Activated CD4-positive, alpha-beta T cell treated with anti-CD3 and anti-CD28 coated beads for 36 hours (primary cell): ENCODE data around the gene RBM15B. TPM values are rescaled to one million over a fixed set of nuclear protein-coding genes. Genes with fewer than 3 reads are reported as not detected.
A peak's percentile ranks its signal among the peaks of the same experiment; 100 is the strongest.
"Not testable (repeated sequence)": the region's sequence is repeated elsewhere in the genome, so short reads cannot be mapped to it uniquely, and the experiment has no call there.

Experiments used
- ATAC-seq: fragments of 200-7000 bp; cut with Tn5 transposase; one replicate; pipeline ENCODE4 v1.10.0; 2021; ENCODE audit warnings: mild to moderate bottlenecking, moderate library complexity
- CTCF ChIA-PET: fragments of 350-600 bp; sonication (Branson Sonifier 250); formaldehyde crosslinking; loops from one replicate; lab custom pipeline; 2021; ENCODE audit warnings: antibody characterized with exemption; lab: Charles Lee
- POLR2A ChIA-PET: fragments of 350-600 bp; sonication (Branson Sonifier 250); formaldehyde crosslinking; loops from one replicate; lab custom pipeline; 2021; ENCODE audit warnings: antibody characterized with exemption, inconsistent platforms; lab: Charles Lee
- DNase-seq: peaks from one replicate; pipeline ENCODE4 v3.0.0-alpha.2; 2020
- H3K27ac Mint-ChIP-seq: one replicate; pipeline ENCODE4 v1.8.0; 2021; ENCODE audit warnings: mixed read lengths
- H3K27me3 Mint-ChIP-seq: one replicate; pipeline ENCODE4 v1.8.0; 2021; ENCODE audit warnings: mixed read lengths
- H3K36me3 Mint-ChIP-seq: one replicate; pipeline ENCODE4 v1.8.0; 2021; ENCODE audit warnings: low read depth, mixed read lengths
- H3K4me1 Mint-ChIP-seq: one replicate; pipeline ENCODE4 v1.8.0; 2021; ENCODE audit warnings: mixed read lengths
- H3K4me3 Mint-ChIP-seq: one replicate; pipeline ENCODE4 v1.8.0; 2021; ENCODE audit warnings: mild to moderate bottlenecking, moderate library complexity, mixed read lengths
- H3K9me3 Mint-ChIP-seq: one replicate; pipeline ENCODE4 v1.8.0; 2021; ENCODE audit warnings: low read depth, mixed read lengths
- intact Hi-C, 2 experiments: fragments of 100-400 bp; cut with DNase I in 1 of 2; cut with micrococcal nuclease in 1 of 2; formaldehyde crosslinking; loops; one replicate each; pipeline versions ENCODE4 v1.14.2 to v1.15.1; 2022 to 2024; cut with DNase I, micrococcal nuclease
- total RNA-seq, 2 experiments: library from RNA; stranded (reverse); gene quantifications; one replicate each; pipeline ENCODE4 v1.2.3, GENCODE V29; 2021

Gene RBM15B
- total RNA-seq, 2 experiments from 2014 or later = 20.9 to 21.5 TPM

DNA sequence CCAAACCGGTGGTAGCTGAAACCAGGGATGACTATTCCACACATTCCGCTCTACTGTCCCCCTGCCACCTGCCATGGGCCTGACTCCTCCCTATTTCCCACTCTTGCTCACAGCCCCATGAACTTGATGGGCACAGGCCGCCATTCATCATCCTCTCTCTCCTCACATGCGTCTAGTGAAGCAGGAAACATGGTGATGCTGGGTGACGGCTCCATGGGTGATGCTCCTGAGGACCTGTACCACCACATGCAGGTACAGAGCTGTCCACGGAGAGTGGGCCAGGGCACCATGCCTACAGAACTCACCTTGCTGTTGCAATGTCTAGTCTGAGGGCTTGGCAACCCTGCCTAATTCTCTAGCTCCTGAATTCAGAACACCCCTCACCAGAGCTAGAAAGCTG is 29.3 kb upstream of the RBM15B start:
- ATAC-seq (no peak), DNase-seq (no peak)
- Mint-ChIP-seq H3K27ac (no peak overlapping the region), H3K4me3 (no peak overlapping the region), H3K36me3 (no peaks in the 10 kb centered on the region), H3K4me1 (no peaks in the 10 kb centered on the region), H3K27me3 (peaks cover 2% of the 10 kb centered on the region), H3K9me3 (no peaks in the 10 kb centered on the region)
- intact Hi-C loops = no loop called here
- POLR2A ChIA-PET = no interaction called here
- CTCF ChIA-PET = interaction anchor here (0.6 to 0.7 kb wide), 2 partner anchors 13 to 344 kb away, joined by 3 read pairs; no protein-coding TSS in a partner anchor

DNA sequence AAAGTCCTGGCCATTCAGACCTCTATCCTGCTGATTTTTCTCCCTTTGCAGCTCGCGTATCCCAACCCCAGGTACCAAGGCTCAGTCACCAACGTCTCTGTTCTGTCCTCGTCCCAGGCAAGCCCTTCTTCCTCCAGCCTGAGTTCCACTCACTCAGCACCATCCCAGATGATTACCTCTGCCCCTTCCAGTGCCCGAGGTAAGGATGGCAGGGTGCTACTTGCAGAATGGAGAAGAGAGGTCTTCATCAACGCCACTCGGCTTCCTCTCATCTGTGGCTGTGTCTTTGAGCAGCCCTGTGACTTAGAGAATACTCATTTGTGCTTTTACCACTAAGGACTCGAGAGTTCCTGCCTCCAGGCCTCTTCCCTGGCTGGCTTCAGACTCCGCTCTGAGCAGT is 28.6 kb upstream of the RBM15B start:
- Mint-ChIP-seq H3K4me3 (no peak overlapping the region), H3K4me1 (no peaks in the 10 kb centered on the region), H3K36me3 (no peaks in the 10 kb centered on the region), H3K27me3 (peaks cover 7% of the 10 kb centered on the region), H3K9me3 (no peaks in the 10 kb centered on the region), H3K27ac (no peak overlapping the region)
- ChIA-PET CTCF (no interaction called here), POLR2A (no interaction called here)
- intact Hi-C loops = no loop called here
- no peak for DNase-seq
- ATAC-seq = no peak

DNA sequence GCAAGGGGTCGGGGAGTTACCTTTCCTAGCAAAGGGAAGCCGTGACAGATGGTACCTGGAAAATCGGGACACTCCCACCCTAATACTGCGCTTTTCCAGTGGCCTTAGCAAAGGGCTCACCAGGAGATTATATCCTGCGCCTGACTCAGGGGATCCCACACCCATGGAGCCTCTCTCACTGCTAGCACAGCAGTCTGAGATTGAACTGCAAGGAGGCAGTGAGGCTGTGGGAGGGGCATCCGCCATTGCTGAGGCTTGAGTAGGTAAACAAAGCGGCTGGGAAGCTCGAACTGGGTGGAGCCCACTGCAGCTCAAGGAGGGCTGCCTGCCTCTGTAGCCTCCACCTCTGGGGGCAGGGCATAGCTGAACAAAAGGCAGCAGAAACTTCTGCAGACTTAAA is 22.8 kb upstream of the RBM15B start:
- POLR2A ChIA-PET, H3K9me3 Mint-ChIP-seq, intact Hi-C loops, H3K36me3 Mint-ChIP-seq, H3K27me3 Mint-ChIP-seq, H3K27ac Mint-ChIP-seq, DNase-seq, H3K4me3 Mint-ChIP-seq, H3K4me1 Mint-ChIP-seq, ATAC-seq: not testable (repeated sequence)
- CTCF ChIA-PET = interaction anchor here (0.6 to 1.2 kb wide), 3 partner anchors 9 to 283 kb away, joined by 3 to 4 read pairs (median 4); no protein-coding TSS in a partner anchor

DNA sequence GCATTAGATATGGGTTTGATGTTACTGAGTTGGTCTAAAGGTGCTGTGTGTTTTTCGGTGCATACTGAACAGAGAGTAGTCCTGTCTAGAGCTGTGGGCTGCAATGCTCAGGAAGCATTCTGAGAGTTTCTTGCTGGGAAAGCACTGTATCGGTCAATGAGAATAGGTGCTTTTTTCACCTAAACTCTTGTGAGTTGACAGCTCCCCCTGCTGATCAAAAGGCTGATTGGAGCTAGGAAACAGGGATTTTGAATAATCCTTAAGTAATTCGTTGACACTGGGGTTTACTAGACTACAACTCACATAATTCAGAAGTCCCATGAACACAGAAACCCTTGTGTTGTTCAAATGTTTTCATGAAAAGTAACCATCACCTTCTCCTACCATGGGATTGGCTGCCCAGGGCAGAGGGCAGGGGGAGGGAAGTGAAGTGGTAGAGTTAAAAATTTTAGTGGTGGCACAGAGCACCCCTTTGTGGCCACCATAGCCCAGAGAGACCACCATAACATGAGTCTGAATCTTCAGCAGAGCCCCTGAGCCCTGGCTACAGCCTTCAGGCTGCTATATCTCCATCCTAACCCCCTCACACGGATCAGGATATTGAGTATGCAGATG is 19.0 kb upstream of the RBM15B start:
- CTCF ChIA-PET = interaction anchor here (0.6 to 2.1 kb wide), 21 partner anchors 11 to 905 kb away, joined by 3 to 24 read pairs (median 3); partner anchors contain the start of genes DOCK3, MANF and MAPKAPK3
- peak; percentile 72 for DNase-seq
- intact Hi-C loops = loop anchor here (1.0 to 5.0 kb wide), 4 partner anchors 270 to 756 kb away; no protein-coding TSS in a partner anchor
- Mint-ChIP-seq H3K36me3 (no peaks in the 10 kb centered on the region), H3K4me1 (no peaks in the 10 kb centered on the region), H3K27ac (no peak overlapping the region), H3K9me3 (no peaks in the 10 kb centered on the region), H3K4me3 (no peak overlapping the region), H3K27me3 (peaks cover 3% of the 10 kb centered on the region)
- POLR2A ChIA-PET = interaction anchor here (1.0 kb wide), 2 partner anchors 13 to 400 kb away, joined by 3 to 4 read pairs; partner anchors contain the start of gene MANF
- peak; percentile 74 for ATAC-seq

DNA sequence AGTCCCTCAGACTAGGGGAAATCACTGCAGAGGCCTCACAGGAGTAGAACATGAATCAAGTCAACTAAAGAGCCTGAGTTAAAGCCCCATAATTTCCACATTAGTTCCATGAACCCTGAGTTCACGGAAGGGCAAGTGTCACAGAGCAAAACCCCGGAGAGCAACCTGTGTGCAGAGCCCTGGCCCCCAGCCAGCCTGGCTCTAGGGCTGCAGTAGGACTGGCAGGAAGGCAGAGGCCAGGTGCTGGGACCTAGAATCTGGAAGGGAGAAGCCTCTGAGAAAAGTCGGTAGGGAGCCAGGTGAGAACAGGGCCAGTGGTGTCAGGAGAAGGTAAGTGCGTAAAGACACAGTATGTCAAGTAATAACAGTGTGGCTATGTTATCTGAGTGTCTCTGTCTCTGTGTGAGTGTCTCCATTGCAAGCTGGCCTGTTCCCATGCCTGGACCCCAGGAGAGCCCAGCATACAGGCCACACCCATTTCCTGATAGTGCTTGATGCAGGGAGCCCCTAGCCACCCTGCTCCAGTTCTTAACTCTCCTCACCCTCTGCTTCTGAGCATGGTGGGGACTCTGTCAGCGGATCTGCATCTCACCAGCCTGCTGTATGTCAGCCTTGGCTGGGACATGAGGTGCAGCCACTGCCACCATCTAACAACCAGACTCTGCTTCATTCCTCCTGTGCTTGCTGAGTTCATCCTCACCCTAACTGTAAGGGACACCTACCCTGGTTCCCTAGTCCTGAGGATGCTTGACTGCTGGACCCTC is 17.2 kb upstream of the RBM15B start:
- no peak for DNase-seq
- Mint-ChIP-seq H3K9me3 (no peaks in the 10 kb centered on the region), H3K27ac (no peak overlapping the region), H3K27me3 (no peaks in the 10 kb centered on the region), H3K36me3 (no peaks in the 10 kb centered on the region), H3K4me1 (peaks cover under 1% of the 10 kb centered on the region), H3K4me3 (no peak overlapping the region)
- intact Hi-C loops = loop anchor here (5.0 kb wide), 1 partner anchor 272 kb away; no protein-coding TSS in a partner anchor
- CTCF ChIA-PET = interaction anchor here (1.0 kb wide), 1 partner anchor 758 kb away, joined by 3 read pairs; no protein-coding TSS in a partner anchor
- no peak for ATAC-seq
- POLR2A ChIA-PET = no interaction called here

DNA sequence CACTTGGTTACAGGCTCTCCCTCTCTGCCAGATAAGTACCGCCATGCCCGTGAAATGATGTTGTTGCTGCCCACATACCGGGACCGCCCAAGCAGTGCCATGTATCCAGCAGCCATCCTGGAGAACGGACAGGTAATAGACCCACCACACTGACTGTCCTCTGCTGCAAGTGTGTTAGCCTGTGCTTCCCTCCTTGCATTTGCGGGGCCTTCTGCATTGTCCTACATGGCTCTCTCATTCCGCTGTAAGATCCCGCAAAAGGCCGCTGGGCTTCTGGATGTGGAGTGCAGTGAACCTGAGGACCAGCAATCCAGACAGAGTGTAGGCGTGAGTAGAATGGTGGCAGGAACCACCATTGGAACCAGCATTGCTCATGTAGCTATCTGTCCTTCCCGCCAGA is 16.6 kb upstream of the RBM15B start:
- POLR2A ChIA-PET = no interaction called here

DNA sequence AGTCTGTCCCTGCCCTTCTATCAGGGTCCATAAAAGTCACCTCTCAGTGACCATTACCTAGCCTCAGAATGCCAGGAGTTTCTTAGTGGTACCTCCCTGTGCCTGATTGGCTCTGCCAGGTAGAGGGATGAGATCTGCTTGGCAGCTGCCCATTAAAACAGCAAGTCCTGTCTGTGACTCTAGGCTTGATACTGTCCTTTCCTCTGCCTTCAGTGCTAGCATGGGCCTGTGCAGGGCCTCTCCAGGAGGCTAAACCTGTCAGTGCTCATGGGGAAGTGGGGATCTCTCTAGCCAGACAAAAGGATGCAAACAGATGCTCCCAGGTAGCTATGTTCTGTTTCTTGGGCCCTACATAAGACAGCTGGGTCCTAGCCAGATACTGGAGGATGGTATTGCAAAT is 15.9 kb upstream of the RBM15B start:
- Mint-ChIP-seq H3K36me3 (no peaks in the 10 kb centered on the region), H3K4me1 (peaks cover 9% of the 10 kb centered on the region), H3K9me3 (no peaks in the 10 kb centered on the region), H3K27ac (no peak overlapping the region), H3K27me3 (no peaks in the 10 kb centered on the region), H3K4me3 (no peak overlapping the region)
- ATAC-seq (no peak), DNase-seq (no peak)
- intact Hi-C loops = no loop called here
- POLR2A ChIA-PET = no interaction called here
- CTCF ChIA-PET = interaction anchor here (0.6 to 1.0 kb wide), 2 partner anchors 14 to 759 kb away, joined by 3 read pairs; no protein-coding TSS in a partner anchor

More for the DNA sequence above, 16.6 kb upstream of the RBM15B start:
- CTCF ChIA-PET = interaction anchor here (0.6 to 1.0 kb wide), 2 partner anchors 13 to 758 kb away, joined by 3 read pairs; no protein-coding TSS in a partner anchor
- no peaks in the 10 kb centered on the region for H3K36me3 Mint-ChIP-seq
- no peaks in the 10 kb centered on the region for H3K27me3 Mint-ChIP-seq
- H3K4me3 Mint-ChIP-seq = no peak overlapping the region
- H3K27ac Mint-ChIP-seq = no peak overlapping the region
- H3K9me3 Mint-ChIP-seq = no peaks in the 10 kb centered on the region
- intact Hi-C loops = loop anchor here (5.0 kb wide), 1 partner anchor 272 kb away; no protein-coding TSS in a partner anchor
- H3K4me1 Mint-ChIP-seq = peaks cover 6% of the 10 kb centered on the region
- no peak for ATAC-seq
- DNase-seq = no peak

DNA sequence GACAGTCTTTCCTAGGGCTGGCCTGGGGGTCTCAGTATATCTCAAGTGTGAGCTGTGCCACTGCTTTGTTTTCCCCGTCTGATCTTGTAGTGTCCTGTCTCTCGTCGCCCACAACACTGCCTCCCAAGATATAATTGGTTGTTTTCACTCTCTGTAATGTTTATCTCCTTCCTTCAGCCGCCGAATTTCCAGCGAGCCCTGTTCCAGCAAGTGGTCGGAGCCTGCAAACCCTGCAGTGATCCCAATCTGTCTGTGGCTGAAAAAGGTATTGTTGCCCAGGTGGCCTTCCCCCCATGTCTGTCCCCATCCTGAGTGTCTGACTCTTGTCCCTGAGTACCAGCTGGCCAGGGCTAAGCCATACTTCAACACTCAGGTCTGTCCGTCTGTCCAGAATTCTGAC is 15.5 kb upstream of the RBM15B start:
- Mint-ChIP-seq H3K9me3 (no peaks in the 10 kb centered on the region), H3K27me3 (no peaks in the 10 kb centered on the region), H3K4me3 (no peak overlapping the region), H3K36me3 (no peaks in the 10 kb centered on the region), H3K27ac (no peak overlapping the region), H3K4me1 (peaks cover 9% of the 10 kb centered on the region)
- POLR2A ChIA-PET = no interaction called here
- ATAC-seq (no peak), DNase-seq (no peak)
- intact Hi-C loops = no loop called here
- CTCF ChIA-PET = no interaction called here

DNA sequence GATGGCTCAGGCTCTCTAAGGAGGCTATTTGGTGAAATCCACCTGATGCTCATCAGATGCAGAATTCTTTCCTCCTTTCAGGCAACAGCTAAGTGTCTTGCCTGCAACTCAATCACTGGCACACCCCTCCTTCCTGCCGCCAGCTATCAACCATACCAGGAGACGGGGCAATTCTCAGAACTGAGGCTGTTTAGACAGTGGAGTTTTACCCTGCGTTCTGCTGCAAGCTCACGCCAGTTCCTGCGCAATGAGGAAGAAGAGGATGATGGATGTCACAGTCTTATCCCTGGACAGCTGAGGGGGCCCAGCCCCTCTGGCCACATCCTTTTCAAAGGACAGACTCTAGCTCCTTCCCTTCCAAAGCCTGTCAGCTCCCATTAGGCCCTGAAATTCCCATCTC is 13.0 kb upstream of the RBM15B start:
- DNase-seq (no peak), ATAC-seq (no peak)
- Mint-ChIP-seq H3K4me1 (peaks cover 10% of the 10 kb centered on the region), H3K4me3 (no peak overlapping the region), H3K27me3 (no peaks in the 10 kb centered on the region), H3K9me3 (no peaks in the 10 kb centered on the region), H3K27ac (no peak overlapping the region), H3K36me3 (no peaks in the 10 kb centered on the region)
- ChIA-PET CTCF (interaction anchor here (0.7 to 1.9 kb wide), 5 partner anchors 9 to 750 kb away, joined by 3 to 6 read pairs (median 4); no protein-coding TSS in a partner anchor), POLR2A (no interaction called here)
- intact Hi-C loops = no loop called here

DNA sequence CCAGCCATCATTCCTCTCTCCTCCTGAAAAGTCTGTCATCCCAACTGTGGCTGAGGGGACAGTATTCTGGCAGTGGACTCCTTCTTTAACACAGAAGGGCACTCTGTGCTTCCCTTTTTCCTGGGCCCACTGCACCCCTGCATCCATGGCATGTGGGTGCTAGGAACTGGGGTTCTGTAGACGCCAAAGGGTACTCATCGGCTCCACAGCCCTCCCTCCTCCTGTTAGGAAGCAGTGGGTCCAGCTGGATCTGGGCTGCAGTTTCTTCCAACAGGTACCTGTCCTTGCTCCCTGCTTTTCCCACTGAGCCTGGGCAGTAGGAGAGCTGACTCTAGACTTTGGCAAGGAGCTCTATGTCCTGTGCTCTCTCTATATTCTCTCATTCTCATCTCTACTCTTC is 12.4 kb upstream of the RBM15B start:
- DNase-seq (no peak), ATAC-seq (no peak)
- ChIA-PET CTCF (interaction anchor here (0.5 to 1.9 kb wide), 5 partner anchors 9 to 815 kb away, joined by 3 to 6 read pairs (median 4); no protein-coding TSS in a partner anchor), POLR2A (no interaction called here)
- H3K27ac Mint-ChIP-seq = no peak overlapping the region
- intact Hi-C loops = no loop called here
- no peaks in the 10 kb centered on the region for H3K27me3 Mint-ChIP-seq
- H3K4me1 Mint-ChIP-seq = peaks cover 16% of the 10 kb centered on the region
- no peaks in the 10 kb centered on the region for H3K9me3 Mint-ChIP-seq
- peaks cover 3% of the 10 kb centered on the region for H3K36me3 Mint-ChIP-seq
- no peak overlapping the region for H3K4me3 Mint-ChIP-seq

DNA sequence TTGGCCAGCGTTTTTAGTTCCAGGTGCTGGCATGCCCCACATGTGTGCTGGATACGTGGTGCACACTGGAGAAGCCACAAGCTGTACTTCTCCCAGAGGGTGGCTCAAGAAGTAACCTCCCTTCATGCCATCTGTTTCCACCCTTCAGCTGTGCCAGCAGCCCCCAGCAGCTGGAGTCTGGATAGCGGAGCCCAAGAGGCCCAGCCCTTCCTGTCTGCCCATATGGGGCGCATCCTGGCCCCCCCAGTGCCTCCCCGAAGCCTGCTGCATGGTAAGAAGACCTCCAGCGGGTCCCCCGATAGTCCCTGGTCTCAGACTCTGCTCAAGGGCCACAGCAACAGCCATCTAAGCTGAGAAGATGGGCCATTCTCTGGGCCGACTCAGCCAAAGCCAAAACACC is 11.8 kb upstream of the RBM15B start:
- no peak for DNase-seq
- ChIA-PET CTCF (interaction anchor here (1.3 kb wide), 1 partner anchor 10 kb away, joined by 6 read pairs; no protein-coding TSS in a partner anchor), POLR2A (no interaction called here)
- Mint-ChIP-seq H3K27ac (no peak overlapping the region), H3K36me3 (peaks cover 3% of the 10 kb centered on the region), H3K27me3 (no peaks in the 10 kb centered on the region), H3K9me3 (no peaks in the 10 kb centered on the region), H3K4me3 (no peak overlapping the region), H3K4me1 (peaks cover 19% of the 10 kb centered on the region)
- intact Hi-C loops = no loop called here
- ATAC-seq = no peak
